Right atrium auricular region (tissue), 2 donors: ENCODE measurements around the gene SLC36A1. TPM values are rescaled to one million over a fixed set of nuclear protein-coding genes. Genes with fewer than 3 reads are reported as not detected.

Experiments
- DNase-seq: peaks from one replicate; pipeline ENCODE4 v3.0.0-alpha.2; 2019; ENCODE audit warnings: low spot score
- H3K27ac ChIP-seq, 2 donors: fragments of 200-600 bp; sonication (generic); 1 replicate in 1 of 2; 2 replicates in 1 of 2; pipeline ENCODE4 v1.5.1; 2016 to 2019
- H3K27me3 ChIP-seq, 2 donors: fragments of 200-600 bp; sonication (generic); one replicate each; pipeline versions ENCODE4 v1.5.1 to v1.6.0; 2017 to 2019
- H3K36me3 ChIP-seq: fragments of 200-600 bp; sonication (generic); one replicate; pipeline ENCODE4 v1.5.1; 2016
- H3K4me1 ChIP-seq, 2 donors: fragments of 200-600 bp; sonication (generic); one replicate each; pipeline versions ENCODE4 v1.5.1 to v1.6.0; 2017 to 2019
- H3K4me3 ChIP-seq, 2 donors: fragments of 200-600 bp; sonication (generic); 1 replicate in 1 of 2; 2 replicates in 1 of 2; pipeline ENCODE4 v1.5.1; 2017 to 2019; ENCODE audit warnings: mild to moderate bottlenecking in 1 of 2, moderate library complexity in 1 of 2
- H3K9me3 ChIP-seq, 2 donors: fragments of 200-600 bp; sonication (generic); one replicate each; pipeline ENCODE4 v1.5.1; 2019
- total RNA-seq, 2 donors: library from RNA; depleted of rRNA; stranded (reverse); fragments of >200 nt; gene quantifications; one replicate each; pipeline ENCODE4 v1.1.0, GENCODE V29; 2016
- TF ChIP-seq, protein P1 (sequence below), 2 donors: fragments of 200-600 bp; sonication (generic); IDR thresholded peaks; one replicate each; pipeline ENCODE4 v1.5.1; 2019; ENCODE audit warnings: antibody characterized with exemption in 2 of 2

SLC36A1 gene
- total RNA-seq, 2 donors from 2014 or later: 3.9 to 5.8 TPM

DNA sequence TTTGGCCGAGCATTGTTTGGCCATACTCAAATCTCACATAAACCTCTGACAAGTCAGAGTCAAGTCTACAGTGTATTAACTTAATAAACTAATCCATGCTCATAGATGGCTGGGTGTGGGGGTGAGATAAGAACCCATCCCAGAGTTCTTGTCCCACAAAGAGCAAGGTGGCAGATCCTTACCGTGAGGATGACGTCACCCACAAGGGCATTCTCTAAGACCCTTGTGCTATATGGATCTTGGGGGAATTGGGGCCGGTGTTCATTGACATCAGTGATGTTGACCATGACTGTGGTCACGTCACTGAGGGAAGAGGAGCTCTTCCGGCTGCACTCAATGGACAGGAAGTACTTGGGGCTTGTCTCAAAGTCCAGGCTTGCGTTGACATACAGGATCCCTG is 81.6 kb downstream of the SLC36A1 start:
- TF ChIP-seq, protein P1, sequence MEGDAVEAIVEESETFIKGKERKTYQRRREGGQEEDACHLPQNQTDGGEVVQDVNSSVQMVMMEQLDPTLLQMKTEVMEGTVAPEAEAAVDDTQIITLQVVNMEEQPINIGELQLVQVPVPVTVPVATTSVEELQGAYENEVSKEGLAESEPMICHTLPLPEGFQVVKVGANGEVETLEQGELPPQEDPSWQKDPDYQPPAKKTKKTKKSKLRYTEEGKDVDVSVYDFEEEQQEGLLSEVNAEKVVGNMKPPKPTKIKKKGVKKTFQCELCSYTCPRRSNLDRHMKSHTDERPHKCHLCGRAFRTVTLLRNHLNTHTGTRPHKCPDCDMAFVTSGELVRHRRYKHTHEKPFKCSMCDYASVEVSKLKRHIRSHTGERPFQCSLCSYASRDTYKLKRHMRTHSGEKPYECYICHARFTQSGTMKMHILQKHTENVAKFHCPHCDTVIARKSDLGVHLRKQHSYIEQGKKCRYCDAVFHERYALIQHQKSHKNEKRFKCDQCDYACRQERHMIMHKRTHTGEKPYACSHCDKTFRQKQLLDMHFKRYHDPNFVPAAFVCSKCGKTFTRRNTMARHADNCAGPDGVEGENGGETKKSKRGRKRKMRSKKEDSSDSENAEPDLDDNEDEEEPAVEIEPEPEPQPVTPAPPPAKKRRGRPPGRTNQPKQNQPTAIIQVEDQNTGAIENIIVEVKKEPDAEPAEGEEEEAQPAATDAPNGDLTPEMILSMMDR (IDR thresholded peaks at IDR 0.05): no peak
- H3K27me3 ChIP-seq: no peaks in the 10 kb centered on the region
- H3K36me3 ChIP-seq: no peaks in the 10 kb centered on the region
- DNase-seq: no peak
- no peak overlapping the region for H3K27ac ChIP-seq
- no peaks in the 10 kb centered on the region for H3K4me1 ChIP-seq
- no peaks in the 10 kb centered on the region for H3K9me3 ChIP-seq
- no peak overlapping the region for H3K4me3 ChIP-seq

DNA sequence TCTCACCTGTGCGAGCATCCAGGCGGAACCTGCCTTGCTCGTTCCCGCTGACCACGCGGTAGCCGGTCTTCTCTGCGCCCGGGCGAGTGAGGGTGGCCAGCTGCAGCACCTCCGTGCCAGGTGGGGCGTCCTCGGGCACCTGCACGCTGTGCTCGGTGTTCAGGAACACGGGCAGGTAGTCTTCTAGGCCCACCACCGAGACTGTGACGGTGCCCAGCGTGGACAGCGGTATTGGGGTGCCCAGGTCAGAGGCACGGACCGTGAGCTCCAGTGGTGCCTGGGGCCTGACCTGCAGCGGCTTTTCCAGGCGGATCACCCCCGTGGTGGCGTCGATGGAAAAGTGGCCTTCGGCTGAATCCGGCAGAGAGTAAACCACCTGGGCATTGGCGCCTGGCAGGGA is 84.2 kb downstream of the SLC36A1 start:
- H3K27me3 ChIP-seq: no peaks in the 10 kb centered on the region
- no peak overlapping the region for H3K27ac ChIP-seq
- no peaks in the 10 kb centered on the region for H3K36me3 ChIP-seq
- DNase-seq: no peak
- H3K4me1 ChIP-seq: no peaks in the 10 kb centered on the region
- TF ChIP-seq, protein P1 (IDR thresholded peaks at IDR 0.05): no peak
- no peak overlapping the region for H3K4me3 ChIP-seq
- H3K9me3 ChIP-seq: no peaks in the 10 kb centered on the region

DNA sequence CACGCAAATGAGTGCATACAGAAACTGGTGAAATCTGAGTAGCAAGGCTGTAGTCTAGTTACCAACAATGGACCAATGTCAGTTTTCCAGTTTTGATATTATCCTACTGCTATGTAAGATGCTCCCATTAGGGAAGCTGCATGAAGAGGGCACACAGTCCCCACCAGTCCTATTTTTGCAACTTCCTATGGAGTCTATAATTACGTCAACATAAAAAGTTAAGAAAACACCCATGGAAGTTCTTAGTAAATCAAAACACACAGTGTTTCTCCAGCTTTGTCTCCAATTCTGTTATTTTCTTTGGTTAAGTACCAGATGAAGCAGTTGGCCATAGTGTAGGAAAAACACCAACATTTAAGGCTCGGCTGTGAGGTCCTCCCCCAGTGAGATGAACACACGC is 85.0 kb downstream of the SLC36A1 start:
- no peaks in the 10 kb centered on the region for H3K9me3 ChIP-seq
- no peaks in the 10 kb centered on the region for H3K27me3 ChIP-seq
- TF ChIP-seq, protein P1 (IDR thresholded peaks at IDR 0.05): no peak
- no peak overlapping the region for H3K4me3 ChIP-seq
- no peak for DNase-seq
- no peaks in the 10 kb centered on the region for H3K36me3 ChIP-seq
- no peak overlapping the region for H3K27ac ChIP-seq
- no peaks in the 10 kb centered on the region for H3K4me1 ChIP-seq

DNA sequence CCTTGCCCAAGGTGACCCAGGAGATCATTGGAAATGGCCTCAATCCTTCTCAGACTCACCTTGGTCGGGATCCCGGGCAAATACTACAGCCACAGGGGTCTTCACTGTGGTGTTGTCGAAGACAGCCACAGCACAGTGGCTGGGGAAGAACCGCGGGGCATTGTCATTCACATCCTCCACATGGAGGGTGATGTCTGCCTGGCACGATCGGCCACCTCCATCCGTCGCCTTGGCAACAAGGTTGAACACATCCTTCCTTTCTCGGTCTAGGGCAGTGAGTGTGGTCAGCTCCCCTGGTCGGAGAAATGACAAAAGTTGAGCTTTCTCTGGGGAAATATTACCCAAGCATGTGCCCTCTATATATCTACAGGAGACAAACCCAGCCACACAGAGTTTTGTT is 86.9 kb downstream of the SLC36A1 start:
- no peaks in the 10 kb centered on the region for H3K27me3 ChIP-seq
- H3K36me3 ChIP-seq: no peaks in the 10 kb centered on the region
- no peak overlapping the region for H3K4me3 ChIP-seq
- no peak for DNase-seq
- no peaks in the 10 kb centered on the region for H3K9me3 ChIP-seq
- TF ChIP-seq, protein P1 (IDR thresholded peaks at IDR 0.05): no peak
- H3K4me1 ChIP-seq: no peaks in the 10 kb centered on the region
- no peak overlapping the region for H3K27ac ChIP-seq

DNA sequence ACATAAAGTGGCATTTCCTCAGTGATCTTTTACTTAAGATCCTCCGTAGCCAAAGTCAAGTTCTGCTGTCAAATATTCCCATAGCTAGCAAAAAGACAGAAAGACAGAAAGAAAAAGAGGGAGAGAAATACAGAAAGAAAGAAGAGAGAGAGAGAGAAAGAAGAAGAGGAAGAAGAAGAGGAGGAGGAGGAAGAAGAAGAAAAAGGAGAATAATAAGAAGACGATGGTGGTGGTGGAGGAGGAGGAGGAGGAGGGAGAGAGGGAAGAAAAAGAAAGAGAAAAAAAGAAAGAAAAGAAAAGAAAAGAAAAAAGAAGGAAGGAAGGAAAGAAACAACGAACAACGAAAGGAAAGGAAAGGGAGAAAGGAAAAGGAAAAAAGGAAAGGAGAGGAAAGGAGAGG is 89.6 kb downstream of the SLC36A1 start:
- Histone ChIP-seq H3K4me3 (no peak overlapping the region), H3K27me3 (no peaks in the 10 kb centered on the region), H3K9me3 (no peaks in the 10 kb centered on the region), H3K36me3 (no peaks in the 10 kb centered on the region), H3K27ac (no peak overlapping the region), H3K4me1 (no peaks in the 10 kb centered on the region)
- TF ChIP-seq, protein P1 (IDR thresholded peaks at IDR 0.05): no peak
- DNase-seq: no peak

DNA sequence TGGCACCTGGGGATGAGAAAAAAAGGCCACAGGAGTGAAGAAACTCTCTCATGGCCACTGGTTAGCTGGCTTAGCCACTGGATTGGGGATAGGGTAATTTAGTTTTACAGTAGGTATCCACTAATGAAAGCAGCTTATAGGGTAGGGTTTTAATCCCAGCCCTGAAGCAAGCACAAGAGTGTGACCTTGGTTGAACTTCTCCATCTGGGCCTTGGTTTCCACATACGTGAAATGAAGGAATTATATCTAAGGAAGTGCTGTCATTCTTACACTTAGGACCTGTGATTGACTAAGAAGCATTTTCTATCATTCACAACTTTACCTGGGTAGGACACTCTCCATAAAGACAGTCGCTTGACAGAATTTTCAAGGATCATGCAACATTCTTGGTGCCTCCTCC is 94.2 kb downstream of the SLC36A1 start:
- Histone ChIP-seq H3K4me3 (no peak overlapping the region), H3K27me3 (no peaks in the 10 kb centered on the region), H3K4me1 (no peaks in the 10 kb centered on the region), H3K36me3 (no peaks in the 10 kb centered on the region), H3K9me3 (no peaks in the 10 kb centered on the region), H3K27ac (no peak overlapping the region)
- DNase-seq: no peak
- TF ChIP-seq, protein P1 (IDR thresholded peaks at IDR 0.05): no peak
